Peyer's patch (tissue), 4 donors: ENCODE measurements around the gene DOK6.

Source experiments
- POLR2A ChIP-seq, 2 donors: fragments of 450-650 bp; IDR thresholded peaks; one replicate each; pipeline ENCODE4 v1.5.1; 2017; ENCODE audit warnings: antibody characterized with exemption in 2 of 2, mild to moderate bottlenecking in 2 of 2, moderate library complexity in 2 of 2
- TF ChIP-seq, protein P1 (sequence below), 6 experiments: fragments of 450-650 bp in 4 of 6; fragments of 200-600 bp in 2 of 6; sonication (generic) in 1 of 6; IDR thresholded peaks; one replicate each; pipeline ENCODE4 v1.5.1; 2017 to 2019; ENCODE audit warnings: antibody characterized with exemption in 6 of 6, mild to moderate bottlenecking in 3 of 6, moderate library complexity in 1 of 6

DNA sequence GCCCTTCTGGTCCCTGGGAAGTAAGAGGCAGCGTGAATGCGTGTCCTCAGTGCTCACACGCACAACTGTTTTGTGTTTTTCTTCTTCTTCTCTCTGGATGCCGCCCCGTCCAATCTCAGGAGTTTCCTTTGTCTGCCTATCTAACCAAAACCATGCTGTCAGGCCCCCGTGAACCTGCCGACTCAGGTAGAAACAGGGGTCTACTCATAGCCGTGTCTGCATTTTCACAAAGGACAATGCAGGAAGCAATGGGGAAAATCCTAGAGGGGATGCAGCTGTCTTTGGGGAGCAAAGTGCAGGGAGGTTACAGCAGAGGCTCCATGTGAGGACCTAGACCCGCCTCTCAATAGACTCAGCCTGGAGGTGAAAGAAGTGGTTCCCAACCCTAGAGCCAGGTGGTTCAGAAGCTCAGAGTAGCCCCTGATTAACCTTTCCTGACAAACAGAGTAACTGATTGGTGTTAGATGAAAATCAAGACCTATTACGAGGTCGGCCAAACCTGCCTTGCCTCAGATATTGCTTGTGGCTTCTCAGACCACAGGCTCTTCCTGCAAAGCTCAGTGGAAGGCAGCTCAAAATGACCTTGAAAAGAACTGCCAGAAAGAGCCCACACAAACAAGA lies 497.7 kb downstream of the DOK6 start:
- TF ChIP-seq, protein P1, sequence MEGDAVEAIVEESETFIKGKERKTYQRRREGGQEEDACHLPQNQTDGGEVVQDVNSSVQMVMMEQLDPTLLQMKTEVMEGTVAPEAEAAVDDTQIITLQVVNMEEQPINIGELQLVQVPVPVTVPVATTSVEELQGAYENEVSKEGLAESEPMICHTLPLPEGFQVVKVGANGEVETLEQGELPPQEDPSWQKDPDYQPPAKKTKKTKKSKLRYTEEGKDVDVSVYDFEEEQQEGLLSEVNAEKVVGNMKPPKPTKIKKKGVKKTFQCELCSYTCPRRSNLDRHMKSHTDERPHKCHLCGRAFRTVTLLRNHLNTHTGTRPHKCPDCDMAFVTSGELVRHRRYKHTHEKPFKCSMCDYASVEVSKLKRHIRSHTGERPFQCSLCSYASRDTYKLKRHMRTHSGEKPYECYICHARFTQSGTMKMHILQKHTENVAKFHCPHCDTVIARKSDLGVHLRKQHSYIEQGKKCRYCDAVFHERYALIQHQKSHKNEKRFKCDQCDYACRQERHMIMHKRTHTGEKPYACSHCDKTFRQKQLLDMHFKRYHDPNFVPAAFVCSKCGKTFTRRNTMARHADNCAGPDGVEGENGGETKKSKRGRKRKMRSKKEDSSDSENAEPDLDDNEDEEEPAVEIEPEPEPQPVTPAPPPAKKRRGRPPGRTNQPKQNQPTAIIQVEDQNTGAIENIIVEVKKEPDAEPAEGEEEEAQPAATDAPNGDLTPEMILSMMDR (IDR thresholded peaks at IDR 0.05) = no peak
- TF ChIP-seq POLR2A (IDR thresholded peaks at IDR 0.05) = no peak
